GM18909 (cell line): ENCODE results near the gene LRRC45.

Experiments
- ATAC-seq: cut with Tn5 transposase; IDR thresholded peaks from one replicate; pipeline ENCODE4 v1.9.1; 2021; ENCODE audit warnings: mild to moderate bottlenecking; ENCODE audit not compliant: unreplicated experiment, poor library complexity

The LRRC45 gene

DNA sequence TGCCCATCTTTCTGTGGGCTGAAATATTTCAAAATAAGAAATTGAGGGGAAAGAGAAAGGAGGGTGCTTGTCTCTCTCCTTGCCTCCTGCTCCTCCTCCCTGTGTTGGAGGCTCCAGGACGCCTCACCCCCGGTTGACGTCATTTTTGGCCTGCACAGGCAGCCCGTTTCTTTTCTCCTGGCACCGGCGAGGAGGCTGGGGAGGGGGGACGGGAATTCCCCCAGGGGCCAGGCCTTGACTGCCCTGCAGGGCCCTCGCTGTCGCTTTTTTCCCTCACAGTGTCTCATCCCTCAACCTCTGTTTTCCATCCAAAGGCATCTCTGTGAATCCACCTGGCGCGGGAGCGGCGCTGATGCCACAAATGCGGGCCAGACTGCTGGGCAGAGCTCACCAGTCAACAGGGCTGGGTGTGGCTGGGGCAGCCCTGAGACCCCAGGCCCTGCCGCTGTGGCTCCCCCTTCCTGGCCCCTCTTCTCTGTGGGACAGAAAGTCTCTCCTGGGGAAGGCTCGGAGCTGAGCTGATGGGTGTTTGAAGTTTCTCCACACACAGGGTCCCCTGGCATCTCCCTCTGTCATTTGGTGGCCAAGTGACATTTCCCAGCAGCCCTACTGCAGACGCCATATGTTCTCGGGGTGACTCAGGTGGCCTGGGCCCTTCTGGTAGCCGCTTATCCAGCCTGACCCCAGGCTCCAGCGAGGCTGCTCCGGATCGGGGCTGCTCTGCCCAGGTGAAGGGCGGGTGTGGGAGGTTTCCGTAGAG lies 16.5 kb upstream of the LRRC45 start:
- ATAC-seq, result no peak

DNA sequence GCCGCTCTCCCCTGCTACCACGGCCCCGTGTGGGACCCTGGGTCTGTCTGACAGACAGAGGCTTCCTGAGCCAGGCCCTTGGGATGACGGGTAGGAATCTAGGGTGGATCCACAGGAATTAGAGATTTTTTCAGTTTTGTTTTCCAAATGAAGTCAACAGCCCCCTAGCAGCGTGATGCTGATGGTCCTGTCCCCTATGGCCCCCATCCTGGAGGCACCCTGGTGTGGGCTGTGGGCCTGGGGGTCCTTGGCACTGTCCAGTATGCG lies 15.9 kb upstream of the LRRC45 start:
- ATAC-seq, result no peak

DNA sequence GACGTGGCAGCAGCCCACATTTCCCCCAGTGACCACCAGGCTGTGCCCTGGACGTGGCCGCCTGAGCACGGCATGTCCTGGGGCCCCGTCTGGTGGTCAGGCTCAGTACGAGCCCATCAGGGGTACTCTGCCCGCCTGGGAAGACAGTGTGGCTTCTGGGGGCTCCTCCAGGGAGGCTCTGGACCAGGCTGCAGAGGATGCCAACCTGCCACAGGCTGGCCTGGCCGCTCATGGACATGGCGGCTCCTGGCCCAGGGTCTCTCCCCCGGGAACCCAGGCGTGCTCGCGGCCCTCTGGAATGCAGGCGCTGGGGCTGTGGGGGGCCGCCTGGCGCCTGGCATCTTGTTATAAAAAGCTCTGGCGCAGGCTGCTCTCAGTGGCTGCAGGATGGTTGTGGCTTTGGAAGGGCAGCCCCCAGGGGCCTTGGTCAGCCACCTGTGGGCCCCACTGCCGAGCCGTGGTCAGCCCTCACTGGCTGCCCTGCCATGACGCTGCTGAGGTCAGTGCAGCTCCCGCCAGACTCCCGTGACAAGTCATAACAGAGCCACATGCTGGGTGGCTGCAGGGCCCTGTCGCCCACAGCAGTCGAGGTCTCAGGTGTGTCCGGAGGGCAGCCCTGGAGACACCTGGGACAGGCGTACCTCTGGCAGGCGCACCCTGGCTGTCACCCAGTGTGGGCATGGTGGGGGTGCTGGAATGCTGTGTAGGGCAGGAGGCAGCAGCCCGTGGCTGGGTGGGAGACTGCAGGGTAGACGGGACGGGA lies 15.4 kb upstream of the LRRC45 start:
- no peak for ATAC-seq

- ATAC-seq, result no peak
Observed at GRCh38 chr17:82008258-82008940, 14.7 kb upstream of the LRRC45 start.

GRCh38 chr17:82008941-82009405 lies 14.1 kb upstream of the LRRC45 start:
- ATAC-seq, result no peak

DNA sequence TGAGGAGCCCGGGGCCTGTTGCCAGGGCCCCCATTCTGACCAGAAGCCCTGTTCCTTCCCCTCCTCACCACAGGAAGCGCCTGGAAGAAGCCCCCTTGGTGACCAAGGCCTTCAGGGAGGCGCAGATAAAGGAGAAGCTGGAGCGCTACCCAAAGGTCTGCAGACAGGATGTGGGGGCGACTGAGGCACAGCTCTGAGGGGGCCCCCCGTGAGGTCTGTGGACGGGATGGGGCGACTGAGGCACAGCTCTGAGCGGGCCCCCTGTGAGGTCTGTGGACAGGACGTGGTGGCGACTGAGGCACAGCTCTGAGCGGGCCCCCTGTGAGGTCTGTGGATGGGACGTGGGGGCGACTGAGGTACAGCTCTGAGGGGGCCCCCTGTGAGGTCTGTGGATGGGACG lies 13.7 kb upstream of the LRRC45 start:
- ATAC-seq, result no peak

- ATAC-seq, result no peak
Observed at GRCh38 chr17:82010575-82011525, 12.3 kb upstream of the LRRC45 start.

DNA sequence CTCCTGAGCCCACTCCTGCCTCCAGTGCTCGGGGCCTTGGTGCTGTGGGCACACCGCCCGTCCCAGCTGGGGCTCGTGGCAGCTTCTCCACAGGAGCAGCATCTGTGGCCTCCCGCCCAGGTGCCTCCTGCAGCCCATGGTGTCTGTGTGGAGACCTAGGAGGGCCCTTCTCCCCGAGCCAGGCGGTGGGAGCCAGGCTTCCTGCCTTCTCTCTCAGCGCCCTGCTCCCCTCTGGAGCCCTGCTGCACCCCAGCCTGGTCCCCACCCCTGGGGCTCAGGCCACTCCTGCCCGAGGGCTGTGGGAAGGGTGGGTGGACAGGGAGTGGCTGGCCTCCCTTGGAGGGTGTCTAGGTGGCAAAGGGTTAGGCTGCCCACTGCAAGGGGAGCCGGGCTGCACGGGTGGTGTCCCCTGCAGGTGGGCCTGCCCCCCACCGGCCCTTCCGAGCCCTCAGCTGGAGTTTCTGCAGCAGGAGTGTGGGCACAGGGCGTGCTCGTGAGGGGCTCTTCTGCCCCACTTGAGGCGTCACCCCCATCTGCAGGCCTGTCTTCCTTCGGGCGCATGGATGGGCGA lies 11.4 kb upstream of the LRRC45 start:
- ATAC-seq, result no peak

GRCh38 chr17:82012261-82012639 lies 10.9 kb upstream of the LRRC45 start:
- no peak for ATAC-seq

DNA sequence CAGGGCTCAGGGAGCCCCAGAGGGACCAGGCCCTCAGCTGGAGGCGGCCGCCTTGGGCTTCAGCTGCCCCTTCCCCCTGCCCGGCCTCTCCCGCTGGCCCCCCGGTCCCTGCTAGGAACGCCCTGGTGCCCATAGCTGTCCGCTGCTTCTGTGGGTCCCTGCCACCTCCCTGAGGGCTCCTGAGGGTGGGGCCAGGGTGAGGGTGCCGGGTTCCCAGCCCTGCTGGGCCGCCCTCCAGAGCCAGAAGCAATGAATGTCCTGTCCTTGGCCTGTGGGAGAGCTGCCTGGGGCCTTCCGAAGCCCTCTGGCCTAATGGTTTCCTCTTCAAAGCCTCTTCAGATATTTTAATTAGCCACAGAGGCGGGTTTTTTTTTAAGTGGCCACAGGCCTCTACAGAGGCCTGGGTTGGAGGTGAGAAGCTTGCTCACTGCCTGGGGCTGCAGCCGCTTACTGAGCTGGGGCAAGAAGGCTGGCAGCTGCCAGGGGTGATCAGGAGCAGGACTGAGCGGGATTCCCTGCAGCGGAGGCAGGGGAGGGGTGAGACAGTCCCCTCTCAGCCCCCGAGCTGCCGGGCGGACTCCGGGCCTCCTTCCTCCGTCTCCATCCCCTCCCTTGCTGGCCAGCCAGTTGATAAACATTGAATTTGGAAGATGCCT lies 10.3 kb upstream of the LRRC45 start:
- ATAC-seq, result no peak

- ATAC-seq, result no peak
Observed at GRCh38 chr17:82013341-82013740, 9.8 kb upstream of the LRRC45 start.

DNA sequence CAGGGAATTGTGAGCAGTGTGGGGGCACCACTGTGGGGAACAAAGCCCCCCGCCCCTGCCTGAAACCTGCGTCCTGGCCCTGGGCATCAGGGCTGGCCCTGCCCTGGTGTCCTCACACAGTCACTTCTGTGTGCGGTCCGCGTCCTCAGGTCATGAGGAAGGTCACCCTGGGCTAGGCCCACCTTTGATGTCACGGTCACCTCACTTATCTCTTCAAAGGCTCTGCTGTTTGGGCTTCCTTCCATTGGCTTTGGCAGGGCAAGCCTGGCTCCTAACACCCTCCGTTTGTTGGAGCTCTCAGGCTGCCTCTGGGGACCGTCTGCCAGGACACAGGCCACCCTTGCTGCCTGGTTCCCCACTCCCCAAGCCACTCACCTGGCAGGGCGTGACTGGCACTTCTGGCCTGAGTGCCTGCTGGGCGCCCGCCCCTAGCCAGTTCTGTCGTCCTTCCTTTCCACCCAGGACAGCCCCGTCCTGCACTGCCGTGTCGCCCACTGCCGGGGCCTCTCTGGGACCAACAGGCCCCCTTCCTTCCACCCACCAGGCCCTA lies 9.3 kb upstream of the LRRC45 start:
- no peak for ATAC-seq

DNA sequence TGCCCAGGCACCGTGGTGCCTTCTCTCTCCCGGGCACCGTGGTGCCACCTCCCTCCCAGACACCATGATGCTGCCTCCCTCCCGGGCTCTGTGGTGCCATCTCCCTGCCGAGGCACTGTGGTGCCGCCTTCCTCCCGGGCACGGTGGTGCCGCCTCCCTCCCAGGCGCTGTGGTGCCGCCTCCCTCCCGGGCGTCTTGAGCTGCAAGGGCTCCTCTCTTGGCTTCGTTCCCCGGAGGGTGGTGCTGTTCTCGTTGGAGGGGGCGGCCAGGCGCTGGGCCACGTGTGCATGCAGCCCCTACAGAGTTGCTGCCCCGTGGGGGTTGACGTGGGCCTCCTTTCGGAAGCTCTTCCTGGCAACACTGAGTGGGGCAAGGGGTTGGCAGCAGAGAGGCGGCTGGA lies 8.7 kb upstream of the LRRC45 start:
- ATAC-seq, result no peak

DNA sequence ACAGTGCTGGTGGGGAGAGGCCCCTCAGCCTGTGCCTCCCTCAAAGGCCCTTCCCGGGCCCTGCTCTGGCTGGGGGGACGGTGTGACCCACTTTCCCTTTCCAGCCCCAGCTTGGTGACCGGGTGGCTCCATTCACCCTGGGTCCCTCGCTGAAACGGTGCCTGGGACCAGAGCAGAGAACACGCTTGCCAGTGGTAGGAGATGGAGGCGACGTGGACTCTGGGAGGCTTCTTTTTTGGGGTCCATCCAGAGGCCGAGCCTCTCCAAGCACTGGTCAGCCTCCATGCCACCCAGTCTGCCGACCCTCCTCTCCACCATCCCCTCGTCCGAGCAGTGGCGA lies 8.2 kb upstream of the LRRC45 start:
- no peak for ATAC-seq

GRCh38 chr17:82015311-82015971 lies 7.7 kb upstream of the LRRC45 start:
- no peak for ATAC-seq

GRCh38 chr17:82016061-82016874 lies 6.8 kb upstream of the LRRC45 start:
- no peak for ATAC-seq

DNA sequence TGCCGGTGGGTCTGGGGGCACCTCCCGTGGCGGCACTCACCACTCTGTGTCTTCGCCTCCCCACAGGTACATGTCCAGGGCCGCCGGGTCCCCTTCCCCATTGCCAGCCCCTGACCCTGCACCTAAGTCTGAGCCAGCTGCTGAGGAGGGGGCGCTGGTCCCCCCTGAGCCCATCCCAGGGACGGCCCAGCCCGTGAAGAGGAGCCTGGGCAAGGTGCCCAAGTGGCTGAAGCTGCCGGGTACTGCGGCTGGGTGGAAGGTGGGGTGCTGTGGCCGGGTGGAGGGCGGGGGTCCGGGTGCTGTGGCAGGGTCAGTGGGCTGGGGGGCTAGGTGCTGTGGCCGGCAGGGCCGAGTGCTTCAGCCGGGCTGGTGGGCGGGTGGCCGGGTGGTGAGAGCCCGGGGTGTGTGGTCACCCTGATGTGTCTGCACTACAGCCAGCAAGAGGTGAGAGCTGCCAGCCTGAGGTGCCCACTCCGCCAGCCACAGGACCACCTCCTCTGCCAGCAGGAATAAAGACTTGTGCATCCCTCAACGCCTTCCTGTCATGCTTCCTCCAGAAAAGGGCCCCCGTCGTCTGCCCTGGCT lies 6.1 kb upstream of the LRRC45 start:
- no peak for ATAC-seq
